ENCODE measurements around the gene NISCH. TPM values are rescaled to one million over a fixed set of nuclear protein-coding genes. Genes with fewer than 3 reads are reported as not detected.

Gene NISCH
- total RNA-seq (2014; rRNA removed; shearing (Covaris generic)): 25.7 and 46.1 TPM in 2 replicates

DNA sequence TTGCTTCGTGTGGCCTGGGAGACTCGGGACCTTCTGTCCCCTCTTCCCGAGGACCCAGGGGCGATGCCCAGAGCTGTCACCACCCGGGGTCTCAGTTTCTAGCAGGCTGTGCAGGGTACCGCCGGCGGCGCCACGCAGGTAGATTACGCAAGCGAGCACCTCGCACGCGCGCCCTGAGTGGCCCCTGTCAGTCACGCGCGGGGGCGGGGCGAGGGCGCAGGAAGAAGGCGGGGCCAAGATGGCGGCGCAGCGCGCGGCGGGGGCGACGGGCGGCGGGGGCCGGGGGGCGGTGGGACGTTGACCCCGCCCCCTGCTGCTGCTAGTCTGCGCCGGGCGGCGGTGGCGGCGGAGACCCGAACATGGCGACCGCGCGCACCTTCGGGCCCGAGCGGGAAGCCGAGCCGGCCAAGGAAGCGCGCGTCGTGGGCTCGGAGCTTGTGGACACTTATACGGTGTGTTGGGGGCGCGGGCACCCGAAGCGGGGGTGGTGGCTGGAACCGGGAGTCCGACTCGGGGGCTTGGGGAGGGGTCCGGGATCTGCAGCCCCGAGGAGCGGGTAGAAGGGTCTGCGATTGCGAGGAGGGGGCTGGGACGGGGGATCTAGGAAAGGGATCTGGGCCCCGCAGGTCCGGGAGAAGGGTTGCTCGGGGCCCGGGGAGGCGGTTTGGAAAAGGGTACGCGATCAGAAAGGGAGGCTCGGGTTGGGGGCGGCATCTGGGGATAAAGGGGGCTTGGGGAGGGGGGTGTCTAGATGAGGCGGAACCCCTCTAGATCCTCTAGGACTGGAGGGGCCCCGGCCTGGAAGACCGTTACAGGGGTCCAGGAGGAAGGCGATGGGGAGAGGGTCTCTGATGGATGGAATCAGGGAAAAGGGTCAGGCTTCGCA lies at the start of gene NISCH:
NISCH (plus strand) TSS at position 322 of the 886 bp plus-strand sequence; CDS start at position 360, 38 bp downstream.
- peak; percentile 46 for DNase-seq (ENCODE audit: low spot score)

DNA sequence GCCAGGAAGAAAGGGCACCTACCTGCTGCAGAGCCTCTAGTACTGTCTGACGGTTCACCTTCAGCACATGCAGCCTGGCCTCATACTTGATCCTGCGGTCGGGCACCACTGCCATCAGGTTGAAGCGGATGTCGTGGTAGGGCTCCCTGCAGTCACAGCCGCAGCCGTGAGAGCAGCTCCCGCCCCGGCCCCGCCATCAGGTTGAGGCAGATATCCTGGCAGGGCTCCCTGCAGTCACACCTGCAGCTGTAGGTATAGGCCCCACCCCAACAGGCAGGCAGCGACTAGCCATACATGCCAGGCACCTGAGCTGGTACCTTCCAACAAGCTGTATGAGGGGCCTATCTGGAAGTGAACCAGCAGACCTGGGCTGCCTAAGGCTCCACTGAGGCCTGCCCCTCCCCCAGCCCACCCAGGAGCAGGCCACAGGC lies 49.2 kb upstream of the NISCH start:
- no peak for DNase-seq (ENCODE audit: low spot score)

DNA sequence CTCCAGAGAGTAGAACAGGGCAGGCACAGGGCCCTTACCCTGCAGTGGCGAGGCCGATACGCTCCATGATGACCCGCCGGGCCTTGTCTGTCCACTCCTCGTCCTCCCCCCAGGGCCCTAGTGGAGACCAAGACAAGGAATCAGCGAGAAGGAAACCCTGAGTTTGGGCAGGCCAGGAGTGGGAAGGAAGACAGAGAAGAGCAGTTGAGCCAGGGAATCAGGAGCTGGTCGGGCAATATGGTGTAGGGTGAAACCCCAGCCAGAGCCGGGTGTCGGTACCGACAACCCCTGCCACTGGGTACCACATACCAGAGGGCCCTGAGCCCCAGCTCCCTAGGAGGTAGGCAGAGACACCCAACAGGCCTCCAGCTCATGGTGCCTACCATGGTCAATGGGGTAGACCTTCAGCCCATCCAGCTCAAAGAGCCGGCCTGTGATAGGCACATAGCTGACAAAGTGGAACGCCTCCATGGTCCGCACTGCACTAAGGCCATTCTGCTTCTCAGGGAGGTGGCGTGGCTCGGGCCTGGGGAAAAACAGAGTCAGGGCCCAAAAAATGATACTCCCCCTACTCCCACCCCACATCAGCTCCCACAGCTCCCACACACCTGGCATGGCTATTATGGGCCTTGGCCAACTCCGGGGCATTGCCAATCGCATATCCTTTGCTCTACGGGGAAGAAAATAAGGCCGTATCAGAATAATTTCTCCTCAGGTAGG lies 48.5 kb upstream of the NISCH start:
- DNase-seq (ENCODE audit: low spot score): no peak

GRCh38 chr3:52407779-52408178 lies 47.6 kb upstream of the NISCH start:
- DNase-seq (ENCODE audit: low spot score): no peak

GRCh38 chr3:52408466-52408865 lies 46.9 kb upstream of the NISCH start:
- no peak for DNase-seq (ENCODE audit: low spot score)

GRCh38 chr3:52415800-52416199 lies 39.6 kb upstream of the NISCH start:
- no peak for DNase-seq (ENCODE audit: low spot score)

- DNase-seq (ENCODE audit: low spot score): no peak
Observed at GRCh38 chr3:52420388-52420787, 35.0 kb upstream of the NISCH start.

- no peak for DNase-seq (ENCODE audit: low spot score)
Observed at GRCh38 chr3:52422669-52423068, 32.7 kb upstream of the NISCH start.

DNA sequence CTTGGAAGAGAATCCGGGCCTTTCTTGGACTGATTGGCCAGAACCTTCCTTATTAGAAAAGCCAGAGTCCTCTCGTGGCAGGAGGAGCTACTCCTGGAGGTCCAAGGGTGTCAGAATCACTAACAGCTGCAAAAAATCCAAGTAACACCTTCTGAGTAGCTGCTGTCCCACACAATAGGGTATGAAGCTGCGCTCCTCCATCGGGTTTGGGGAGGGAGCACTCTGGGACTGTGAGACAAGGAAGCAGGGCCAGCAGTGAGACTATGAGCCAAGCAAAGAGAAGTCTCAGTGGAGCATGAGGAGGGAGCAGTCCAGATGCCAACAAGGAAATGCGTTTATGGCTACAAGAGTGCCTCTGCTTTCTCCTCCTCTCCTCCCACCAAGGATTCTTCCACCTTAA lies 32.2 kb upstream of the NISCH start:
- no peak for DNase-seq (ENCODE audit: low spot score)

DNA sequence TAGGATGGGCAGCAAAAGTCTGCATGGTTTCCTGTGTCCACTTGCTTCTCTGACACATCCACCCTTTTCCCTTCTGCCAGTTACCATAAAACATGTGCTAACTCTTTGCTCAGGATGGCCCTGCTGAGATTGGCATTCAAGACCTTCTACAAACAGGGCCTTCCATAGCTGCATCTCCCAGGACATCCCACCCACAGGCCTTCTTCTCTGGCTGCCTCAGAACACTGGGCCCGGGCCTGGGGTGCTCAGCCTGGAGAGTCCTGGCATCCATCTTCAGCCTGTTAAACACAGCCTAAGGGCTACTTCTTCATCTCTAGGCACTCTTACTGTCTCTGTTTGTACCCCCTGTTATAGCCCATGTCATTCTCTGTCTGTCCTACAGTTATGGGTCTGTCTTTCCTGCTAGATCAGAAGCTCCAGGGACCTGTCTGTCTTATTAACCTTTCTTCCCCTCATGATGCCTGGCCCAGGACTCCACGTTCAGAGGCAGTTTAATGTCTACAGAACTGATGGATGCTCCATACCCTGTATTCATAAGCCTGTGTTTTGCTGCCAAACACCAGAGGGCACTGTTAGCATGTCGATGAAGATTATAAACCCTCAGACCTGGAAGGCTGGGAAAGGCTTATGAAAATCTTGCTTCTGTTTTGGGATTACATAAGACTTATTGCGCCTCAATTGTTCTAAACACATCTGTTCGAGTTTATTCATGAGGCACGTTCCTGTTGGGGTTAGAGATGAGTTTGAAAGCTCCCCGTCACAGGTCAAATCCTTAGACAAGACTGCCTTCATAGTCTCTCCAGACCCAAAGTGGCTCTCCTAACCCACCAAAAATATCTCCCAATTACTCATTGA lies 27.0 kb upstream of the NISCH start:
- peak; percentile 57 for DNase-seq (ENCODE audit: low spot score)

- DNase-seq (ENCODE audit: low spot score): no peak
Observed at GRCh38 chr3:52429031-52429430, 26.4 kb upstream of the NISCH start.

DNA sequence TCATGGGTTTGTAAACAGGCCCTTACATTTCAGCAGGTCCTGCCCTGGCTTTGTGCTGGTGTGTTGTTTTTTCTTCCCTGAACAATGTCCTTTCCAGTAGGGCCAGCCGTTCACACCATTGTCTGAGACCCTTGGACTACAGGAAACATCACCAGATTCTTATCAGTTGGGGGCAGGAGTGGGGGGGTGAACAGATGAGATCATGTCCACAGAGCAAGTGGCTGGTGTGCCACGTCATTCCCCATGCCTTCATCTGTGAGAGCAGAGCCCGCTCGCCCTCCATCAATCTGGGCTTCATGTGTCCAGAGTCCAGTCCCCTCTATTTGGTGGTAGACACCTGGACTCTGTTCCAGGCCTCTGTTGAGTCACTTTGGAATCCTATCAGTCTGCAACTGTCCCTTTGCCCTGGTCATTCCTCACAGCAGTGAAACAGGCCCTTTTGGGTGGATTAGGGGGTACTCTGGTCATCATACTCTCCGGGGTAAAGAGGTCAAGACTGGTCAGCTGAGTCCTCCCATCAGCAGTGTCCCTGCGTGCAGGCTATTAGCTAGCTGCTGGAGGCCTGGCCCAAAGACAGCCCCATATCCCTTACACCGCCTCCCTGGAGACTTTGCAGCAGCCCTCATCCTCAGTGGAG lies 25.5 kb upstream of the NISCH start:
- peak; percentile 18 for DNase-seq (ENCODE audit: low spot score)

DNA sequence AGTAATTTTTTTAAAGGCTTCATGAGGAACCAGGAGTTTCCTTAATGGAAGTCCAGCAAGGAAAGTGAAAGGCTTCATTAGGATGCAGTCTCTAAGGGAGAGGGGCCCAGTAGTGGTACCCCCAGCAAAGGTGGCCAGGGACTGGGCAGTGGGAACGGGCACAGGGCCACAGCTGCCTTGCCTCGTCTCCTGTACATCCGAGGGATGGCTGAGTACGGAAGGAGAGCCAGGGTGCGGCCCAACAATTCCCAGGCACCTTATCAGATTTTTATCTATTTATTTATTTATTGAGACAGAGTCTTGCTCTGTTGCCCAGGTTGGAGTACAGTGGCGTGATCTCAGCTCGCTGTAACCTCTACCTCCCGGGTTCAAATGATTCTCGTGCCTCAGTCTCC lies 25.0 kb upstream of the NISCH start:
- no peak for DNase-seq (ENCODE audit: low spot score)

GRCh38 chr3:52431459-52432223 lies 23.8 kb upstream of the NISCH start:
- no peak for DNase-seq (ENCODE audit: low spot score)

- DNase-seq (ENCODE audit: low spot score): no peak
Observed at GRCh38 chr3:52432225-52432624, 23.2 kb upstream of the NISCH start.

DNA sequence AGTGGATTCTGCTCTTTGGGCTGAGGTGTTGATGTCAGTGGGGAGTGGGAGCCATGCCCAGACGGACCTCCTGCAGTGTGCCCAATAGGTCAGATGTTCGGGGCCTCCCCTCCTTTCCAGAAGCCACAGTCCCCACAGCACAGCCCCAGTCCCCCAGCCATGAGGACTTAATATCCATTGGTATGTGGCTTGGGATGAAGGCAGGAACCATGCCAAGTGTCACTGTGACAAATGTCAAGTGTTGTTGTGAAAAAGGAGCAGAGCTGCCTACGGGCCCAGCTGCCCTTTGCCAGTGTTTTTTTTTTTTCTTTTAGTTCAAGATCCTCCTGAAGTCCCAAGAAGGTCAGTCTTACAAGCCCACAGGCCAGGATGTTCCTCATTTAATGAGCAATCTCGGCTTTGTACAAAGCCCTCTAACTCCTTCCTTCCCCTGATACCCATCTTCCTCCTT lies 22.7 kb upstream of the NISCH start:
- DNase-seq (ENCODE audit: low spot score): no peak

DNA sequence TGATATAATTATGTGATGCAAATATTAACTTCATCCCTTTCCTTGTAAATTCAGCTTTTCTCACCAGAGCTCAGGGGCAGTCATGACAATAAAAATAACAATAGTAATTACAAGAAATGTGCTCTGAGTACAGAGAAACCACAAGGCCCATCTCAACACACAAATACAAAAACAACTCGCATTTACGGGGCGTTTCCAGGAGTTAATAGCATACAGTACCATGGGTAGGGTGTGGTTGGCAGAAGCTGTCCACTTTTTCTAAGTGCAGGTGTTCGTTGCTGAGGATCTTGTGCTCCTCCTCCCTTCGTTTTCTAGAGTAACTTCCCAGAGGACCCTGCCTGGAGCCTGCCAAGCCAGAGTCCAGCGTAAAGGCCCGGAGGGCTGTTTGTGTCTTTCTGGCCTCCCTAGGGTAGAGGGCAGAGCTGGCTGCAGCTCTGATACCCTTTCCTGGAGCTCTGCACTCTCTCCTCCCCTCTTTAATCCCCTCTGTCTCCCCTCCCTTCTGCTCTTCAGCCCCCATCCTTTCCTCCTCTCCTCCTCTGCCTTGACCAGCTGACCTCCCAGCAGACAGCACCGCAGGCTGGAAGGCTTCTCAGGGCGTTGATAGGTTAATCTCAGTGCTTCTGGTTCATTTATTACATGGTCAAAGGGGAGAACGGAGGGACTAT lies 21.9 kb upstream of the NISCH start:
- DNase-seq (ENCODE audit: low spot score): no peak

DNA sequence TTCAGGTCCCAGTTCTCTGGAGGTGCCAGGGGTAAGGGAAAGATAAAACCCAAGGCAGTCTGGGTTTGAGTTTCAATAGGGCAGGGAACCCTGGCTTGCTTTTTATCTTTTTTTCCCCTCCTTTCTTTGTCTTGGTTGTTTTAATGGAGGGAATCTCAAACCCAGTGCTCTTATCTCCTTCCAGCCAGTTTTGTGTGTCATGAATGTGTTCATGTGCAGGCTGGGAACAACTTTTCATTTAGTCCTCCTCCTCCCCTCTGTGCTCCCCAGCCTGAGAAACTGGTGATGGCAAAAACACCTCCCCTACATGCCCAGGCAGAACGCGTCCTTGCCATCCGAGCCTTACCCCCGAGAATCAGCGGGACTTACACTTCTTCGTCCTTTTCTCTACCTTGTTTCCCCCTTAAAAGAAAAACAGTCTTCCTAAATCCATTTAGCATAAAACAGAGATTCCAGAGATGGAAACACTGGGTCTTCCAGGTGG lies 21.4 kb upstream of the NISCH start:
- no peak for DNase-seq (ENCODE audit: low spot score)

- no peak for DNase-seq (ENCODE audit: low spot score)
Observed at GRCh38 chr3:52434491-52435115, 20.8 kb upstream of the NISCH start.
